H1 (cell line): Measurements from ENCODE around the gene PGBD4. TPM values are rescaled to one million over a fixed set of nuclear protein-coding genes. Genes with fewer than 3 reads are reported as not detected.

Experiments used
- CTCF ChIA-PET: fragments of 300-600 bp; sonication (Branson Sonifier 250); formaldehyde crosslinking; loops from one replicate; lab custom pipeline; 2021; ENCODE audit not compliant: partially characterized antibody; lab: Charles Lee
- POLR2A ChIA-PET: fragments of 300-600 bp; sonication (Branson Sonifier 250); formaldehyde crosslinking; loops from one replicate; lab custom pipeline; 2021; ENCODE audit warnings: inconsistent platforms; ENCODE audit not compliant: partially characterized antibody; lab: Charles Lee
- DNase-seq, 2 experiments: peaks; one replicate each; pipeline versions ENCODE4 v3.0.0 to v3.0.0-alpha.2; 2010 to 2022; ENCODE audit warnings: low spot score in 2 of 2, low read depth in 1 of 2, mixed read lengths in 1 of 2
- FAIRE-seq: peaks from 2 replicates; lab custom pipeline; 2011; peaks lifted over from hg19 to GRCh38; lab: Jason Lieb, UNC
- H2AFZ ChIP-seq: 2 replicates; pipeline ENCODE4 v1.8.1; 2012; ENCODE audit warnings: low read length, inconsistent platforms
- H2AK5ac ChIP-seq: 2 replicates; pipeline ENCODE4 v1.6.1; 2013; ENCODE audit warnings: low read depth, low read length
- H2BK120ac ChIP-seq: replicated peaks from 2 replicates; pipeline ENCODE3; 2013; ENCODE audit warnings: low read depth, low read length, inconsistent platforms
- H2BK12ac ChIP-seq: 2 replicates; pipeline ENCODE4 v1.6.1; 2013; ENCODE audit warnings: low read depth, low read length
- H2BK15ac ChIP-seq: 2 replicates; pipeline ENCODE4 v1.6.1; 2013; ENCODE audit warnings: low read length
- H2BK20ac ChIP-seq: 2 replicates; pipeline ENCODE4 v1.6.1; 2013; ENCODE audit warnings: low read length
- H2BK5ac ChIP-seq: 2 replicates; pipeline ENCODE4 v1.6.1; 2013; ENCODE audit warnings: low read depth, low read length
- H3K14ac ChIP-seq: 2 replicates; pipeline ENCODE4 v1.6.1; 2013; ENCODE audit warnings: inconsistent platforms; ENCODE audit not compliant: insufficient read length
- H3K18ac ChIP-seq: 2 replicates; pipeline ENCODE4 v1.6.1; 2013; ENCODE audit warnings: low read length; ENCODE audit errors: extremely low read depth
- H3K23ac ChIP-seq: 2 replicates; pipeline ENCODE4 v1.6.1; 2013; ENCODE audit warnings: inconsistent platforms; ENCODE audit not compliant: insufficient read length
- H3K23me2 ChIP-seq: 2 replicates; pipeline ENCODE4 v1.6.1; 2013; ENCODE audit warnings: low read depth, low read length
- H3K27ac ChIP-seq: 2 replicates; pipeline ENCODE4 v1.6.1; 2011; ENCODE audit warnings: low read depth, low read length, inconsistent platforms
- H3K27me3 ChIP-seq, 4 experiments: replicated peaks in 1 of 4; 1 replicate in 1 of 4; 2 replicates in 3 of 4; pipeline versions ENCODE4 v1.6.1 to v1.8.1; 2011 to 2013; ENCODE audit warnings: low read length in 3 of 4, mild to moderate bottlenecking in 3 of 4, inconsistent platforms in 2 of 4, mixed read lengths in 2 of 4, moderate library complexity in 1 of 4; ENCODE audit not compliant: control insufficient read depth in 3 of 4, insufficient read depth in 3 of 4; ENCODE audit errors: extremely low read depth in 1 of 4
- H3K36me3 ChIP-seq, 4 experiments: 2 replicates each; pipeline versions ENCODE4 v1.6.1 to v1.8.1; 2011 to 2013; ENCODE audit warnings: mild to moderate bottlenecking in 4 of 4, low read length in 3 of 4, moderate library complexity in 2 of 4, control low read depth in 1 of 4, inconsistent platforms in 1 of 4; ENCODE audit not compliant: insufficient read depth in 4 of 4, control insufficient read depth in 2 of 4
- H3K4ac ChIP-seq: replicated peaks from 2 replicates; pipeline ENCODE3; 2013; ENCODE audit warnings: low read length, low read depth, mixed read lengths, inconsistent platforms; ENCODE audit not compliant: insufficient read length
- H3K4me1 ChIP-seq, 4 experiments: replicated peaks in 1 of 4; 1 replicate in 1 of 4; 2 replicates in 3 of 4; pipeline versions ENCODE4 v1.6.1 to v1.8.1; 2011 to 2013; ENCODE audit warnings: low read length in 3 of 4, inconsistent platforms in 2 of 4, mixed read lengths in 1 of 4; ENCODE audit not compliant: insufficient read depth in 4 of 4, control insufficient read depth in 3 of 4
- H3K4me2 ChIP-seq, 2 experiments: 2 replicates each; pipeline versions ENCODE4 v1.6.1 to v1.8.1; 2011 to 2013; ENCODE audit warnings: low read depth in 2 of 2, low read length in 2 of 2, control low read depth in 1 of 2, inconsistent platforms in 1 of 2, mild to moderate bottlenecking in 1 of 2; ENCODE audit not compliant: insufficient read depth in 1 of 2
- H3K4me3 ChIP-seq, 4 experiments: fragments of 200-600, 300-600 bp in 1 of 4; sonication (generic), shearing (Covaris generic), sonication (Bioruptor Twin) in 1 of 4; 2 replicates each; pipeline versions ENCODE4 v1.5.1 to v1.8.1; 2011 to 2016; ENCODE audit warnings: low read length in 4 of 4, low read depth in 3 of 4, control low read depth in 2 of 4, inconsistent platforms in 2 of 4, mild to moderate bottlenecking in 2 of 4, mixed read lengths in 1 of 4, moderate library complexity in 1 of 4; ENCODE audit not compliant: insufficient read depth in 2 of 4; ENCODE audit errors: extremely low read depth in 1 of 4
- H3K56ac ChIP-seq: replicated peaks from 2 replicates; pipeline ENCODE3; 2013; ENCODE audit warnings: low read depth, mild to moderate bottlenecking, mixed read lengths, low read length, inconsistent platforms; ENCODE audit not compliant: insufficient read length
- H3K79me1 ChIP-seq: 2 replicates; pipeline ENCODE4 v1.6.1; 2013; ENCODE audit warnings: low read depth, low read length, control low read depth
- H3K79me2 ChIP-seq, 2 experiments: 2 replicates each; pipeline versions ENCODE4 v1.6.1 to v1.8.1; 2012 to 2013; ENCODE audit warnings: low read length in 2 of 2, mild to moderate bottlenecking in 2 of 2, inconsistent platforms in 1 of 2; ENCODE audit not compliant: insufficient read depth in 2 of 2, control insufficient read depth in 1 of 2
- H3K9ac ChIP-seq, 4 experiments: replicated peaks in 1 of 4; 1 replicate in 1 of 4; 2 replicates in 3 of 4; pipeline versions ENCODE4 v1.6.1 to v1.8.1; 2011 to 2013; ENCODE audit warnings: low read depth in 3 of 4, low read length in 3 of 4, control low read depth in 2 of 4, mild to moderate bottlenecking in 2 of 4, moderate library complexity in 2 of 4, inconsistent platforms in 1 of 4; ENCODE audit errors: extremely low read depth in 1 of 4
- H3K9me3 ChIP-seq, 2 experiments: 2 replicates each; pipeline versions ENCODE4 v1.6.1 to v1.8.1; 2012 to 2013; ENCODE audit warnings: mild to moderate bottlenecking in 2 of 2, moderate library complexity in 2 of 2, control low read depth in 1 of 2, inconsistent platforms in 1 of 2, low read depth in 1 of 2, low read length in 1 of 2, mixed read lengths in 1 of 2; ENCODE audit not compliant: insufficient read depth in 2 of 2
- H4K20me1 ChIP-seq, 2 experiments: replicated peaks in 1 of 2; 2 replicates each; pipeline versions ENCODE3 to v1.8.1; 2011 to 2013; ENCODE audit warnings: inconsistent platforms in 2 of 2, low read length in 2 of 2, mild to moderate bottlenecking in 1 of 2; ENCODE audit not compliant: insufficient read depth in 2 of 2, control insufficient read depth in 1 of 2
- H4K5ac ChIP-seq: 2 replicates; pipeline ENCODE4 v1.6.1; 2013; ENCODE audit warnings: low read length, low read depth, mixed read lengths, inconsistent platforms; ENCODE audit not compliant: insufficient read length
- H4K8ac ChIP-seq: 2 replicates; pipeline ENCODE4 v1.8.0; 2013; ENCODE audit warnings: mild to moderate bottlenecking, moderate library complexity, low read length, inconsistent platforms; ENCODE audit not compliant: insufficient read depth; ENCODE audit errors: extremely low read depth
- H4K91ac ChIP-seq: replicated peaks from 2 replicates; pipeline ENCODE3; 2013; ENCODE audit warnings: low read length, mixed read lengths, inconsistent platforms; ENCODE audit not compliant: insufficient read length
- CEBPB ChIP-seq: IDR thresholded peaks from 2 replicates; pipeline ENCODE4 v1.6.1; 2012; ENCODE audit warnings: low read depth, low read length
- FOSL1 ChIP-seq: IDR thresholded peaks from 2 replicates; pipeline ENCODE4 v1.6.1; 2011; ENCODE audit warnings: mild to moderate bottlenecking, low read depth, low read length, moderate library complexity; ENCODE audit not compliant: insufficient read depth
- GTF2F1 ChIP-seq: IDR thresholded peaks from 2 replicates; pipeline ENCODE4 v1.6.1; 2012; ENCODE audit warnings: low read depth, low read length, improper control_type of control experiment, borderline replicate concordance
- JUND ChIP-seq: IDR thresholded peaks from 2 replicates; pipeline ENCODE4 v1.6.1; 2011; ENCODE audit warnings: mild to moderate bottlenecking, improper control_type of control experiment, low read length
- POLR2A ChIP-seq, 2 experiments: IDR thresholded peaks; 1 replicate in 1 of 2; 2 replicates in 1 of 2; pipeline ENCODE4 v1.6.1; 2011; ENCODE audit warnings: low read depth in 2 of 2, low read length in 2 of 2, mild to moderate bottlenecking in 2 of 2; ENCODE audit errors: control extremely low read depth in 1 of 2
- SP2 ChIP-seq: IDR thresholded peaks from 2 replicates; pipeline ENCODE4 v1.6.1; 2012; ENCODE audit warnings: mild to moderate bottlenecking, low read length, inconsistent platforms
- WGBS, 2 experiments: shearing (Covaris generic) in 1 of 2; methylation state at CpG; one replicate each; pipeline versions ENCODE4 v1.1.6 to v1.1.7; 2013 to 2015; ENCODE audit warnings: low lambda C conversion rate in 2 of 2, mixed read lengths in 2 of 2, inconsistent platforms in 1 of 2, low coverage in 1 of 2, missing lambda C conversion rate in 1 of 2; ENCODE audit not compliant: insufficient replicate concordance in 2 of 2, insufficient coverage in 1 of 2, insufficient read length in 1 of 2; ENCODE audit errors: extremely low coverage in 1 of 2, missing lambda C conversion rate in 1 of 2; 5-methylcytosine and 5-hydroxymethylcytosine counted together
- polyA plus RNA-seq, 7 experiments: library from polyadenylated mRNA; depleted of rRNA in 3 of 7; stranded (reverse) in 5 of 7; unstranded in 2 of 7; fragments of >200 nt in 5 of 7; fragments of 200-250 nt in 2 of 7; gene quantifications; 1 replicate in 5 of 7; 2 replicates in 1 of 7; 4 replicates in 1 of 7; pipeline versions ENCODE4 v1.2.1 to v1.2.3, GENCODE V29; 2011 to 2013; ENCODE audit warnings: missing spikeins in 2 of 7, mixed read lengths in 2 of 7
- total RNA-seq: library from RNA; stranded (reverse); fragmentation: NEBNext Ultra II Directional; extraction: Animal tissue kit (Norgen Biotek cat#: 25700); gene quantifications from 2 replicates; pipeline ENCODE4 v1.2.1, GENCODE V29; 2021

The PGBD4 gene
- total and polyA plus RNA-seq, 2 of the 8 experiments (the other 6 are each of a cell fraction or from before 2014, with no cell fraction given) = 0.68 to 0.76 TPM

DNA sequence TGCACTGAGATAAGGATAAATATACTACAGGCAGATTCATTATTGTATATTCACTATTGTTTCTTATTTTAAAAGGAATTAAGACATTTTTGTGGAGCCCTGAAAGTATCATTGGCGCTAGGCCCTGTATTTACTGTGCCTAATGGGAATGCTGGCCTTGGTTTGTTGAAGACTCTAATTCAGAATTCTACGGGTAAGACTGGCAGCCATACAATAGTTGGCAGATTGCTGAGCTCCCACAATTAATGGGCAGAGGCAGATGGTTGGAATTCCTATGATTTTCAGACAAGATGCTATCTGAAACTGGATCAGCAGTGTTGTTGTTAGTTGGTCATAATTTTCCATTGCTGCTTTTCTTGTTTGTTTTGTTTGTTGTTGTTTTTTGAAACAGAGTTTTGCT is 14.7 kb downstream of the PGBD4 start:
- Histone ChIP-seq H3K79me2 (no peaks in the 10 kb centered on the region), H4K20me1 (no peaks in the 10 kb centered on the region), H3K4ac (no peak overlapping the region), H3K4me1 (no peaks in the 10 kb centered on the region), H3K56ac (no peak overlapping the region), H2AK5ac (no peak overlapping the region), H3K9ac (no peak overlapping the region), H2BK12ac (no peak overlapping the region), H2BK15ac (no peak overlapping the region), H3K9me3 (no peaks in the 10 kb centered on the region), H3K23ac (no peak overlapping the region), H3K4me3 (no peak overlapping the region), H2BK120ac (no peak overlapping the region), H3K27ac (no peak overlapping the region), H3K18ac (no peak overlapping the region), H3K79me1 (no peaks in the 10 kb centered on the region), H2AFZ (no peak overlapping the region), H3K36me3 (no peaks in the 10 kb centered on the region), H4K91ac (no peak overlapping the region), H2BK20ac (no peak overlapping the region), H3K14ac (no peak overlapping the region), H2BK5ac (no peak overlapping the region), H3K27me3 (no peaks in the 10 kb centered on the region), H3K23me2 (no peaks in the 10 kb centered on the region), H4K8ac (no peak overlapping the region), H3K4me2 (no peak overlapping the region), H4K5ac (no peak overlapping the region)
- DNase-seq (no peak), FAIRE-seq (no peak)
- TF ChIP-seq FOSL1 = no peak
- no peak for TF ChIP-seq CEBPB
- no peak for TF ChIP-seq JUND
- TF ChIP-seq POLR2A (IDR thresholded peaks at IDR 0.05; ENCODE audit: control extremely low read depth in 1 of 2, low read depth in 2 of 2, low read length in 2 of 2) = no peak
- no peak for TF ChIP-seq SP2
- TF ChIP-seq GTF2F1 = no peak
- ChIA-PET POLR2A (interaction anchor here (1.2 kb wide), 1 partner anchor 10 kb away, joined by 3 read pairs; no protein-coding TSS in a partner anchor), CTCF (interaction anchor here (1.1 to 1.3 kb wide), 2 partner anchors 66 to 125 kb away, joined by 3 read pairs; no protein-coding TSS in a partner anchor)
- 88% methylated on average over 2 of the region's 2 CpGs; no CpG with 5 or more reads in 1 of the 2 experiments for WGBS, 2 experiments
